Stimulated activated CD8-positive, alpha-beta memory T cell treated with anti-CD3 and anti-CD28 coated beads, Interleukin-15, amount 100 ng/mL, for 24 hours (primary cell): Measurements from ENCODE around the gene SYNE1.

Experiments
- DNase-seq: peaks from one replicate; pipeline ENCODE4 v3.0.0-alpha.2; 2020; ENCODE audit warnings: low read depth

The SYNE1 gene

GRCh38 chr6:152233547-152234320 lies 403.4 kb downstream of the SYNE1 start:
- no peak for DNase-seq

- DNase-seq = no peak
Observed at GRCh38 chr6:152232501-152233151, 404.5 kb downstream of the SYNE1 start.

GRCh38 chr6:152229330-152229729 lies 407.8 kb downstream of the SYNE1 start:
- no peak for DNase-seq

GRCh38 chr6:152226119-152226518 lies 411.0 kb downstream of the SYNE1 start:
- DNase-seq = no peak

GRCh38 chr6:152225241-152225934 lies 411.8 kb downstream of the SYNE1 start:
- DNase-seq = no peak

- no peak for DNase-seq
Observed at GRCh38 chr6:152223636-152224035, 413.5 kb downstream of the SYNE1 start.

- no peak for DNase-seq
Observed at GRCh38 chr6:152221806-152222628, 415.1 kb downstream of the SYNE1 start.

- no peak for DNase-seq
Observed at GRCh38 chr6:152220786-152221185, 416.4 kb downstream of the SYNE1 start.

- DNase-seq = no peak
Observed at GRCh38 chr6:152218887-152219286, 418.3 kb downstream of the SYNE1 start.

- DNase-seq = no peak
Observed at GRCh38 chr6:152212437-152212836, 424.7 kb downstream of the SYNE1 start.

- DNase-seq = no peak
Observed at GRCh38 chr6:152209211-152209610, 428.0 kb downstream of the SYNE1 start.

GRCh38 chr6:152207915-152208714 lies 429.0 kb downstream of the SYNE1 start:
- DNase-seq = no peak

GRCh38 chr6:152206072-152206818 lies 430.9 kb downstream of the SYNE1 start:
- no peak for DNase-seq

GRCh38 chr6:152204591-152204990 lies 432.6 kb downstream of the SYNE1 start:
- DNase-seq = no peak

- no peak for DNase-seq
Observed at GRCh38 chr6:152201120-152201519, 436.0 kb downstream of the SYNE1 start.

- no peak for DNase-seq
Observed at GRCh38 chr6:152195896-152196295, 441.3 kb downstream of the SYNE1 start.

- no peak for DNase-seq
Observed at GRCh38 chr6:152189736-152190135, 447.4 kb downstream of the SYNE1 start.

GRCh38 chr6:152188011-152188410 lies 449.2 kb downstream of the SYNE1 start:
- DNase-seq = no peak

- DNase-seq = no peak
Observed at GRCh38 chr6:152186840-152187239, 450.3 kb downstream of the SYNE1 start.

- DNase-seq = no peak
Observed at GRCh38 chr6:152184917-152185574, 452.1 kb downstream of the SYNE1 start.
